HG03045 (cell line): ENCODE results near the gene NIT1.

ENCODE experiments used
- ATAC-seq: cut with Tn5 transposase; IDR thresholded peaks from one replicate; pipeline ENCODE4 v1.9.1; 2021; ENCODE audit warnings: mild to moderate bottlenecking, moderate library complexity; ENCODE audit not compliant: unreplicated experiment

Gene NIT1

GRCh38 chr1:161083748-161084596, 33.9 kb upstream of the NIT1 start:
- no peak for ATAC-seq

- ATAC-seq = no peak
These were observed 33.3 kb upstream of the NIT1 start for GRCh38 chr1:161084597-161084988.

GRCh38 chr1:161085165-161085564, 32.7 kb upstream of the NIT1 start:
- no peak for ATAC-seq

- no peak for ATAC-seq
These were observed 31.4 kb upstream of the NIT1 start for GRCh38 chr1:161086457-161086856.

GRCh38 chr1:161088587-161089110, 29.3 kb upstream of the NIT1 start:
- no peak for ATAC-seq

GRCh38 chr1:161089251-161089924, 28.5 kb upstream of the NIT1 start, which contains the start of gene NECTIN4:
Gene NECTIN4 (minus strand): TSS chr1:161089558. CDS start chr1:161089296, 262 bp downstream.
- no peak for ATAC-seq

- ATAC-seq = no peak
These were observed 28.0 kb upstream of the NIT1 start for GRCh38 chr1:161089938-161090337.

- ATAC-seq = no peak
These were observed 27.3 kb upstream of the NIT1 start for GRCh38 chr1:161090617-161091016.

GRCh38 chr1:161091093-161091492, 26.8 kb upstream of the NIT1 start:
- no peak for ATAC-seq

GRCh38 chr1:161091796-161092507, 26.0 kb upstream of the NIT1 start:
- ATAC-seq = no peak

GRCh38 chr1:161092621-161093028, 25.3 kb upstream of the NIT1 start:
- no peak for ATAC-seq

GRCh38 chr1:161094481-161094880, 23.4 kb upstream of the NIT1 start:
- no peak for ATAC-seq

- no peak for ATAC-seq
These were observed 22.7 kb upstream of the NIT1 start for GRCh38 chr1:161095230-161095629.

- no peak for ATAC-seq
These were observed 21.9 kb upstream of the NIT1 start for GRCh38 chr1:161096015-161096414.

- ATAC-seq = no peak
These were observed 21.4 kb upstream of the NIT1 start for GRCh38 chr1:161096530-161096929.

GRCh38 chr1:161098210-161099068, 19.5 kb upstream of the NIT1 start, which contains the start of gene KLHDC9:
Gene KLHDC9 (plus strand): TSS chr1:161098361. CDS start chr1:161098536, 175 bp downstream.
- ATAC-seq = peak; percentile 65

GRCh38 chr1:161099090-161099802, 18.7 kb upstream of the NIT1 start:
- ATAC-seq = no peak

- no peak for ATAC-seq
These were observed 17.3 kb upstream of the NIT1 start for GRCh38 chr1:161100556-161100955.

GRCh38 chr1:161106431-161106830, 11.5 kb upstream of the NIT1 start:
- ATAC-seq = no peak

- ATAC-seq = no peak
These were observed 6.8 kb upstream of the NIT1 start for GRCh38 chr1:161111117-161111516.
